ENCODE data around the gene DIS3L2. TPM values are rescaled to one million over a fixed set of nuclear protein-coding genes. Genes with fewer than 3 reads are reported as not detected.
"Not testable (repeated sequence)": the region's sequence is repeated elsewhere in the genome, so short reads cannot be mapped to it uniquely, and the experiment has no call there.

Gene DIS3L2
- total and polyA plus RNA-seq, 10 donors: 9.1 to 59.8 (median 35.4) TPM

- peaks cover 0 to 59% (median 15%) of the 10 kb centered on the region in 6 donors for H3K36me3 ChIP-seq
- DNase-seq: peak; percentile 74
- H3K4me1 ChIP-seq: no peaks in the 10 kb centered on the region
- no peaks in the 10 kb centered on the region for H3K27me3 ChIP-seq (replicated peaks in 1 of 7)
- intact Hi-C loops (cut with DNase I; ENCODE audit: low total_unique reads): no loop called here
- H3K4me3 ChIP-seq: no peak overlapping the region
- no peak overlapping the region for H3K27ac ChIP-seq
- no peaks in the 10 kb centered on the region for H3K9me3 ChIP-seq
- WGBS, 5 donors: 90 to 96% (median 95%) methylated on average over 19 to 28 of the region's 28 CpGs
- TF ChIP-seq POLR2AphosphoS5 (IDR thresholded peaks at IDR 0.05) (peak in 1 of 3 donors; percentile 13), POLR2A (IDR thresholded peaks at IDR 0.05) (no peak)
- TF ChIP-seq, protein P1, sequence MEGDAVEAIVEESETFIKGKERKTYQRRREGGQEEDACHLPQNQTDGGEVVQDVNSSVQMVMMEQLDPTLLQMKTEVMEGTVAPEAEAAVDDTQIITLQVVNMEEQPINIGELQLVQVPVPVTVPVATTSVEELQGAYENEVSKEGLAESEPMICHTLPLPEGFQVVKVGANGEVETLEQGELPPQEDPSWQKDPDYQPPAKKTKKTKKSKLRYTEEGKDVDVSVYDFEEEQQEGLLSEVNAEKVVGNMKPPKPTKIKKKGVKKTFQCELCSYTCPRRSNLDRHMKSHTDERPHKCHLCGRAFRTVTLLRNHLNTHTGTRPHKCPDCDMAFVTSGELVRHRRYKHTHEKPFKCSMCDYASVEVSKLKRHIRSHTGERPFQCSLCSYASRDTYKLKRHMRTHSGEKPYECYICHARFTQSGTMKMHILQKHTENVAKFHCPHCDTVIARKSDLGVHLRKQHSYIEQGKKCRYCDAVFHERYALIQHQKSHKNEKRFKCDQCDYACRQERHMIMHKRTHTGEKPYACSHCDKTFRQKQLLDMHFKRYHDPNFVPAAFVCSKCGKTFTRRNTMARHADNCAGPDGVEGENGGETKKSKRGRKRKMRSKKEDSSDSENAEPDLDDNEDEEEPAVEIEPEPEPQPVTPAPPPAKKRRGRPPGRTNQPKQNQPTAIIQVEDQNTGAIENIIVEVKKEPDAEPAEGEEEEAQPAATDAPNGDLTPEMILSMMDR (IDR thresholded peaks at IDR 0.05 in 8 of 11, conservative IDR thresholded peaks at IDR 0.05 in 3 of 11): peak in 2 of 11 experiments; percentile 12 to 21
Measured at GRCh38 chr2:232333361-232334135, 372.0 kb downstream of the DIS3L2 start.

GRCh38 chr2:232334136-232334884 lies 372.8 kb downstream of the DIS3L2 start:
- intact Hi-C loops (cut with DNase I; ENCODE audit: low total_unique reads); H3K27me3 ChIP-seq (replicated peaks in 1 of 7); H3K9me3 ChIP-seq; H3K4me1 ChIP-seq; H3K27ac ChIP-seq; H3K4me3 ChIP-seq: not testable (repeated sequence)
- H3K36me3 ChIP-seq: peaks cover 0 to 59% (median 15%) of the 10 kb centered on the region in 6 donors
- 95 to 99% (median 97%) methylated on average over 18 to 31 of the region's 33 CpGs for WGBS, 5 donors
- DNase-seq: peak; percentile 58

- H3K36me3 ChIP-seq: peaks cover 0 to 57% (median 15%) of the 10 kb centered on the region in 6 donors
- H3K9me3 ChIP-seq; DNase-seq; H3K4me3 ChIP-seq; H3K4me1 ChIP-seq; intact Hi-C loops (cut with DNase I; ENCODE audit: low total_unique reads); H3K27me3 ChIP-seq (replicated peaks in 1 of 7); H3K27ac ChIP-seq: not testable (repeated sequence)
- 93 to 100% (median 97%) methylated on average over 2 to 5 of the region's 6 CpGs; no CpG with 5 or more reads in 2 of the 5 donors for WGBS, 5 donors
Measured at GRCh38 chr2:232334885-232335205, 373.3 kb downstream of the DIS3L2 start.

DNA sequence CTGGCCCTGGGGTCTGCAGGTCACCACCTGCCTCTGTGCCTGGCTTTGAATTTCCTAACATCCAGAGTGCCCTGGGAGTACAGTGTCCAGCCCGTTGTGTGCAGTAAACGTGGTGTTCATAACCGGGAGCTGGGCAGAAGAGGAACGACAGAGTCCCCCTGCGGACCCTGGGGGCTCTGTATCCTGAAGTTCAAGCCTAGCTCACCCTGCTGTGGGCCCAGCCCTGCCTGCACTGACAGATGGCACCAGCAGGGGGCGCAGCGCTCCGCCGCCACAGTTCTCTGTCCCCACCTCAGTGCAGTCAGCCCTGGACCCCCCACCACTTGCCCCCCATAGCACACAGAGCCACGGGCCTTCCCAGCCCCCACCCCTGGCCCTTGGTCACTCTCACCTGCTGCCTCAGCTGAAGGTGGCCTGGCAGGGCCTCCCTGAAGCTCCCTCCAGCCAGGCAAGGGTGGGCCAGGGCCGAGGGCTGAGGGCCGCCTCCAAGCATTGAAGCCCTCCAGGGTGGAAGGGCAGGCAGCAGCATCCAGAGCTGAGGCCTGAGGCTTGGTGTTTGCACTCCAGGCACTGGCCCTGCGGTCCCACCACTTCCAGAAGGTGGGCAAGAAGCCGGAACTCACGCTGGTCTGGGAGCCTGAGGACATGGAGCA lies 373.8 kb downstream of the DIS3L2 start:
- DNase-seq: peak; percentile 71
- intact Hi-C loops (cut with DNase I; ENCODE audit: low total_unique reads); H3K27ac ChIP-seq; H3K27me3 ChIP-seq (replicated peaks in 1 of 7); H3K9me3 ChIP-seq; H3K4me1 ChIP-seq; H3K4me3 ChIP-seq: not testable (repeated sequence)
- H3K36me3 ChIP-seq: peaks cover 0 to 52% (median 15%) of the 10 kb centered on the region in 6 donors
- 60 to 74% (median 69%) methylated on average over 7 to 15 of the region's 15 CpGs for WGBS, 5 donors
- TF ChIP-seq, protein P1 (IDR thresholded peaks at IDR 0.05 in 8 of 11, conservative IDR thresholded peaks at IDR 0.05 in 3 of 11): peak in 8 of 11 experiments; percentile 27 to 76 (median 57)
- peak in 1 of 3 donors; percentile 9 for TF ChIP-seq POLR2AphosphoS5 (IDR thresholded peaks at IDR 0.05)

GRCh38 chr2:232335859-232336215 lies 374.3 kb downstream of the DIS3L2 start:
- 93 to 98% (median 94%) methylated on average over 4 of the region's 4 CpGs for WGBS, 5 donors
- Histone ChIP-seq H3K4me3 (no peak overlapping the region), H3K9me3 (no peaks in the 10 kb centered on the region), H3K36me3 (peaks cover 0 to 48% (median 15%) of the 10 kb centered on the region in 6 donors), H3K27me3 (replicated peaks in 1 of 7) (no peaks in the 10 kb centered on the region), H3K27ac (no peak overlapping the region), H3K4me1 (no peaks in the 10 kb centered on the region)
- intact Hi-C loops (cut with DNase I; ENCODE audit: low total_unique reads): no loop called here
- DNase-seq: no peak
- TF ChIP-seq, protein P1 (IDR thresholded peaks at IDR 0.05 in 8 of 11, conservative IDR thresholded peaks at IDR 0.05 in 3 of 11): no peak
- TF ChIP-seq POLR2A (IDR thresholded peaks at IDR 0.05) (no peak), POLR2AphosphoS5 (IDR thresholded peaks at IDR 0.05) (peak in 1 of 3 donors; percentile 2)
